PFSK-1 (cell line): ENCODE results near the gene UBE2D3.

Experiments
- FOXP2 ChIP-seq: optimal IDR thresholded peaks from 2 replicates; pipeline ENCODE3; 2011; ENCODE audit warnings: borderline replicate concordance, control low read depth, inconsistent platforms; ENCODE audit not compliant: insufficient read depth; ENCODE audit errors: extremely low read length, extremely low read depth
- POLR2AphosphoS5 ChIP-seq: IDR thresholded peaks from 2 replicates; pipeline ENCODE4 v1.6.1; 2012; ENCODE audit warnings: low read depth, mild to moderate bottlenecking, control low read depth, low read length, moderate library complexity
- SIN3A ChIP-seq: IDR thresholded peaks from 2 replicates; pipeline ENCODE4 v1.6.1; 2012; ENCODE audit warnings: mild to moderate bottlenecking, low read length, moderate library complexity, borderline replicate concordance; ENCODE audit not compliant: insufficient read depth
- TAF1 ChIP-seq: IDR thresholded peaks from 2 replicates; pipeline ENCODE4 v1.6.1; 2012; ENCODE audit warnings: low read length, control low read depth, borderline replicate concordance; ENCODE audit not compliant: insufficient read depth
- TF ChIP-seq, protein P1 (sequence below), 2 experiments: IDR thresholded peaks; 2 replicates each; pipeline versions ENCODE4 v1.6.1 to v1.8.0; 2011 to 2012; ENCODE audit warnings: low read depth in 2 of 2, low read length in 2 of 2, control low read depth in 1 of 2, inconsistent platforms in 1 of 2, mild to moderate bottlenecking in 1 of 2, moderate library complexity in 1 of 2; ENCODE audit not compliant: insufficient read depth in 1 of 2

Gene UBE2D3

DNA sequence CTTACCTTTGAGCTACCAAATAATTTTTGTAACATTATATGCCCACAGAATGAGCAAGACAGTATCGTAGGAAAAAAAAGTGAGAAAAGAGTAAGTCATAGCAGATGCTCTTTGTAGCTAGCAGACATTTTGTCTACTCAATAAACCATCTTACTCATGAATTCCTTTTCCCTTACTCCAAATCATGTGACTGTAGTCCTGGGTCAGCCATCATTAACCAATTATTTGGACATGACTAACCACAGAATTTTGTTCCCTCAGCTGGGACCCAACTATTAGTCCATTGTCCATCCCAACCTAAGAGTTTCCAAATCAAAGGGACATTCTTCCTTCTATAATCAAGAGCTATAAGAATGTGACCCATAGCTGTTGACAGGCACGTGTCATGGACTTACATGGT, 11.4 kb downstream of the UBE2D3 start:
- TF ChIP-seq SIN3A (no peak), POLR2AphosphoS5 (no peak), FOXP2 (no peak), TAF1 (no peak)
- TF ChIP-seq, protein P1, sequence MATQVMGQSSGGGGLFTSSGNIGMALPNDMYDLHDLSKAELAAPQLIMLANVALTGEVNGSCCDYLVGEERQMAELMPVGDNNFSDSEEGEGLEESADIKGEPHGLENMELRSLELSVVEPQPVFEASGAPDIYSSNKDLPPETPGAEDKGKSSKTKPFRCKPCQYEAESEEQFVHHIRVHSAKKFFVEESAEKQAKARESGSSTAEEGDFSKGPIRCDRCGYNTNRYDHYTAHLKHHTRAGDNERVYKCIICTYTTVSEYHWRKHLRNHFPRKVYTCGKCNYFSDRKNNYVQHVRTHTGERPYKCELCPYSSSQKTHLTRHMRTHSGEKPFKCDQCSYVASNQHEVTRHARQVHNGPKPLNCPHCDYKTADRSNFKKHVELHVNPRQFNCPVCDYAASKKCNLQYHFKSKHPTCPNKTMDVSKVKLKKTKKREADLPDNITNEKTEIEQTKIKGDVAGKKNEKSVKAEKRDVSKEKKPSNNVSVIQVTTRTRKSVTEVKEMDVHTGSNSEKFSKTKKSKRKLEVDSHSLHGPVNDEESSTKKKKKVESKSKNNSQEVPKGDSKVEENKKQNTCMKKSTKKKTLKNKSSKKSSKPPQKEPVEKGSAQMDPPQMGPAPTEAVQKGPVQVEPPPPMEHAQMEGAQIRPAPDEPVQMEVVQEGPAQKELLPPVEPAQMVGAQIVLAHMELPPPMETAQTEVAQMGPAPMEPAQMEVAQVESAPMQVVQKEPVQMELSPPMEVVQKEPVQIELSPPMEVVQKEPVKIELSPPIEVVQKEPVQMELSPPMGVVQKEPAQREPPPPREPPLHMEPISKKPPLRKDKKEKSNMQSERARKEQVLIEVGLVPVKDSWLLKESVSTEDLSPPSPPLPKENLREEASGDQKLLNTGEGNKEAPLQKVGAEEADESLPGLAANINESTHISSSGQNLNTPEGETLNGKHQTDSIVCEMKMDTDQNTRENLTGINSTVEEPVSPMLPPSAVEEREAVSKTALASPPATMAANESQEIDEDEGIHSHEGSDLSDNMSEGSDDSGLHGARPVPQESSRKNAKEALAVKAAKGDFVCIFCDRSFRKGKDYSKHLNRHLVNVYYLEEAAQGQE (IDR thresholded peaks at IDR 0.05; ENCODE audit: insufficient read depth in 1 of 2, low read depth in 2 of 2, low read length in 2 of 2): no peak

DNA sequence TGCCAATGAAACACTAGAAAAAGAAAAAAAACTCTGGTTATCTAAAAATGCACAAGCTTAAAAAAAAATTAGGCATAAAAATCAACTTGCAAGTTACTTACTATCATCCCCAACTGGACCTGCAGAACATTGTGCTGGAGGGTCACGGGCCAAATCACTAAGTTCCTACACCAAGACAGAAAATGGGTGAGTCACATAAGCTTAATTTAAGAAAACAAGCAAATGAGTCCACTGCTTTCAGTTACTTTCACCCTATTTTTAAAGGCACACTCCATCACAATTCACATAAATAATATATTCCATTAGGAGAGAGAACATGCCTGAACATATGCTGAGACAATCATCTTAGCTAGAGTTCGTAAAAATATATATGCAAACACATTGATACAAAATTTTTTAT, 17.7 kb downstream of the UBE2D3 start:
- TF ChIP-seq TAF1 (no peak), SIN3A (no peak), FOXP2 (no peak), POLR2AphosphoS5 (no peak)
- TF ChIP-seq, protein P1 (IDR thresholded peaks at IDR 0.05; ENCODE audit: insufficient read depth in 1 of 2, low read depth in 2 of 2, low read length in 2 of 2): no peak

DNA sequence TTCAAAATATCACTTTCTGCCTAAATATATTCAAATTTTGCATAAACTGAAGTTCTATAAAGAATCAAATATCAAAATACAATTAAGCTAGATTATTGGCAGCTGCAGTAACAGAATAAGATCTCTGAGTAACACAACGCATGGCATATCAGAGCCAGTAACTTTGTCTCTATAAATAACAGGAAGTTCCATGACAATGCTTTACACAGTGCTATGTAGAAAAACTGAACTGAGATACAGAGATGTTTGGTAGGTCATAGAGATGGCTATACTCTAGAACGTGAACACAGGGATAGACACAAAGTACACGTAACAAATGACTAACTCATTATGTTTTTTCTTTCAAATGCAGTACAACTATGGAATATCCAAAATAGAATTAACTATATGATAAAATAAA, 18.2 kb downstream of the UBE2D3 start:
- TF ChIP-seq, protein P1 (IDR thresholded peaks at IDR 0.05; ENCODE audit: insufficient read depth in 1 of 2, low read depth in 2 of 2, low read length in 2 of 2): no peak
- no peak for TF ChIP-seq SIN3A
- TF ChIP-seq TAF1: no peak
- TF ChIP-seq POLR2AphosphoS5: no peak
- TF ChIP-seq FOXP2: no peak

DNA sequence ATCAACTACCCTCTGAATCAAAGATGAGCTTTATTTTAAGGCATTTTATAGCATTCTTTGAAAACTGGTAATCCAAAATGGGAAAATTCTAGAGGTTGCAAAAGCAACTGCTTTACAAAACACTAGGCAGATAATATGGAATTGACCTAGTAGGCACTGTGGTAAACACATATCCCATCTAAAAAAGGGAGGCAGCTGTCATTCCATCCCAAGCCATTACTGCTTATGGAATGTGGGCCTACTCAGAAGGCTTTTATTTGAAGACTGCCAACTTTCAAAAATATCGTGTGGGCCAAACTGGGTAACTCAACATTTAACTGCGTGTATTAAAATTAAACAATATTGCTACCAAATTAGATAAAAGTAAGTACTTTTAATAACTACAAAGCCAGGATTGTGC, 19.3 kb downstream of the UBE2D3 start:
- TF ChIP-seq FOXP2 (no peak), TAF1 (no peak), SIN3A (no peak), POLR2AphosphoS5 (no peak)
- TF ChIP-seq, protein P1 (IDR thresholded peaks at IDR 0.05; ENCODE audit: insufficient read depth in 1 of 2, low read depth in 2 of 2, low read length in 2 of 2): no peak

DNA sequence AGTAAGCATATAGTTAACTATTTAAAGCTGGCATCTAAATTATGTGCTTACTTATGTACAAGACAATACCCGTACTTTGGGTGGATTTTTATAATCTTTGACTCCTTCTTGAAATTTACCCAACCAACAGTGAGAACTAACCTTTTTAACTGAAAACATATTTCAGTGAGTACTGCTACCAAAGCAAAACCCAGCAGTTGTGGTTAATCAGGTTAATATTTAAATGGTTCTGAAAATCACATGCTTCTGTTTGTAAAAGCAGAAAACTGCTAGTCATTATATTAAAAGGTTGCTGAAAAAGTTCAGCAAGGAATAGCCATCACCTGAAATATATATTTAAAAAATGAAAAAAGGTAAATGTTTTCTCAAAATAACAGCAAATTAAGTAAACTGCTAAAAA, 20.0 kb downstream of the UBE2D3 start:
- no peak for TF ChIP-seq FOXP2
- TF ChIP-seq, protein P1 (IDR thresholded peaks at IDR 0.05; ENCODE audit: insufficient read depth in 1 of 2, low read depth in 2 of 2, low read length in 2 of 2): no peak
- no peak for TF ChIP-seq POLR2AphosphoS5
- TF ChIP-seq SIN3A: no peak
- TF ChIP-seq TAF1: no peak
